ENCODE measurements around the gene C2orf78.
"Not testable (repeated sequence)": the region's sequence is repeated elsewhere in the genome, so short reads cannot be mapped to it uniquely, and the experiment has no call there.

C2orf78 gene, protein sequence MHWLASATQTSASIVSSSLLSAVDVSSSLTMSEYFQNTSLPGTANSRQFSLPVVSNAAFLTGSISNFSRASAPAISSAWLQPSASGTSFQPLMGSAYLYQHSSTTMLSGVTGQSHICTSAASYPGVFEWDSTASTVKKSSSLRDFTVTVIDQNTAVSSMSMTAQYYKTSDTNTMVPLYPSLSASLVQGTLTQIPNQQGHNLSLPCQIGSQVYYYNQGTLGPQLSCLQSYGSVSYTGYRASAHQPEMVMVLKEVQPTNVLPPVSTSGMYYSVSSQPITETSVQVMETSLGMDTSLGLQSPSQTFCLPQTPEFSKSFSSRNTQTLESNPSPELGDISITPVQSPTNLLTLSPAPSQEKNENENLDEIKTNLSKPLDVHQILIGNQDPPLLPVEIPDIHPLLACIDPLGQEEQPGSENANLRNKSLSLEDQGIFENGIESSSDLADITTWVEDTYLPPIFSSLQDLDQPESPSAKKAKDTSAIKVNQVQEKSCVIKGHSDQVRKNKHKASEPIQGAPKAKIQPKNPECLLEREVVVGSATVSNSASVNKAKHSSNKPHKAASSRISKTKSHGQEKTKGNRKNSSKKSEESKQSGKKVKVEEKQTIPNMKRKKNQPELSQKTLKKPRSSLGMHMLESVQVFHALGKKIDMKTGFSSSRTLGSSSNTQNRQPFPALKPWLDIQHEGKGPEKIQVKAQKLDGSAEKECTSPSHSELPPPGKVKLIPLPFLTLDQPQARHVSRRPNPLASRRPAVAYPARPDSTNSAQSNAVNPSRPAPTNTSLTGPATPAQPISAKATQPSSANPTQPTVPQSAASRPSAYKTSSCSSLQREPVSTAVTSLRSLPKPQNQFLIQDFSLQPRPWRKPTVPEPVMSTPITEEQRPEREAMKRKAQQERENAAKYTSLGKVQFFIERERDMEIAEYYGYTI

DNA sequence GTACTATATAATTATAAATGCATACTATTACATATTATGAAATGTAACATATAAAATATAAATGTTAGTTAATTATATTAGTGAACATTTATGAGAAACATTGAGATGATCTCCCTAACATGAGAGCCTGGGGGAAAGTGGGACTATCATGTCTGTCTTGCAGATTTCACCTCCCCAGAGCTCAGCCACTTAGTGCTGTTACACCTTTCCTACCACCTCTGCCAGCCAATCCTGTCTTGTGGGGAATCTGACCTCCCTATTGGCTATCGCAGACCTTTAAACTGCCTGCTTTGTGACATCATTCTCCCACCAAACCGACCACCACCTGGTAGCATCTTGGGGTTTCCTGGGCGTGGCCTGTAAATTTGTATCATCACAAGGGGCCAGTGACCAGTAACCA, at the start of gene C2orf78:
Gene C2orf78 (plus strand): TSS at position 301 of the 400 bp plus-strand sequence. CDS start 127 bp downstream, outside the sequence.
- in situ Hi-C loops (cut with HindIII; ENCODE audit: low pct_unique_long_range_greater_than_20kb, low sequenced_read_pairs); DNase-seq (ENCODE audit: low read depth in 1 of 2, low spot score in 1 of 2): not testable (repeated sequence)

DNA sequence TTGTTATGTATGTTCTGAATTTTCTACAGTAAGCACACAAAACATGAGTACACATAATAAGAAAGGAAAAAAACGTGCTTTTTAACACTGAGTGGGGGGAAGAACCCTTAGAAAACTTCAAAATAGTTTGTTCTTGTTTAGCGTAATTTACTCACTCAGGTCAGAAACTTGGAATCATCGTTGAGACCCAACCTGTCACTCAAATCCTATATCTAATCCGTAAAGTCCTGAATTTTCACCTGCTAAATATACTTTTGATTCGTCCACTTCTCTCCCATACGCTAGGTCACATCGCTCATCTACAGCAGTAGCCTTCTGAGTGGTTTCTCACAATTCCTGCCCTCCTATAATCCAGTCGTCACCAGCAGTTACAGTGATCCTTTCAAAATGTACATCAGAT, 47.6 kb upstream of the C2orf78 start:
- DNase-seq (ENCODE audit: low read depth in 1 of 2, low spot score in 1 of 2) = no peak
- in situ Hi-C loops (cut with HindIII; ENCODE audit: low pct_unique_long_range_greater_than_20kb, low sequenced_read_pairs) = no loop called here
- TF ChIP-seq JUND (IDR thresholded peaks at IDR 0.05; ENCODE audit: low read depth) = no peak

DNA sequence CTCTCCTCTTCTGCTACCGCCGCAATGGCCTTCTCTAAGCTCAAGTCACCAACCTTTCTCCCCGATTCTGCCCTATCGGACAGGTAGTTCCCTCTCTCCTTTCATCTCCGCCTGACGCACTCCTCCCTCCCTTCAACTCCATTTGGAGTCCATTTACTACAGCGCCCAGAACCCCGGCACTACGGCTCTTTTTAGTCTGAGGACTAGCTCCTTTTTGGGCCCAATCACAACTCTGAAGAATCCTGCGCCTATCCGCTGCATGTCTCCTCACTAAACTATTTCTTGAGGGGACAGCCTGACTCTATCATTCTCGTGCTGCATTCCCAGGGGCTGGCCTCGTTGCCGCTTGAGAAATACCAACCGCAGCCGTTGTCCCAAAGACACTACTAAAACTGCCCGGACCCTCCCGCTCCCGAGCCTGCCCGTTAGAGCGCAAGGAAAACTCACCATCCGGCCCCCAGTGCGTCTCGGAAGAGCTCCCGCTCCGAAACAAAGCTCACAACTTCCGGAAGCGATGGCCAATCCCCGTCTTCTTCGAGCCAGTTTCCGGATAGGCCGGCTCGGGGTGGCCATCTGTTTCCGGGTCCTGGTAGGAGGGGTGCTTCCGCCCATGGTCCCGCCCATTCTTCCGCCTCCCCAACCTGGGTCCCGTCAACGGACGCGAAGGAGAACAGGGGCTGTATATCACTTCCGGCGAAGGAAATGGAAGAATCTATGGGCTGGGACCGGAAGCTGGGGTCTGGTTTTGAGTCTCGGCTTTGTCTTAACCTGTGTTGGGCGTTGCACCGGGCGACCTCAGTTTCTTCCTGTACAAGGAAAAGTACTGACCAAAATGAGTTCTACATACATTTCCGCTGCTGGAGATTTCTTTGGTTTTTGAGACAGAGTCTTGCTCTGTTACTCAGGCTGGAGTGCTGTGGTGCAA, 46.9 kb upstream of the C2orf78 start, which contains the start of gene TPRKB:
Gene TPRKB (minus strand): TSS at position 491 of the 925 bp plus-strand sequence. CDS start 2,776 bp downstream, outside the sequence.
- DNase-seq (ENCODE audit: low read depth in 1 of 2, low spot score in 1 of 2) = peak; percentile 80 to 96
- in situ Hi-C loops (cut with HindIII; ENCODE audit: low pct_unique_long_range_greater_than_20kb, low sequenced_read_pairs) = no loop called here
- TF ChIP-seq JUND (IDR thresholded peaks at IDR 0.05; ENCODE audit: low read depth) = no peak

DNA sequence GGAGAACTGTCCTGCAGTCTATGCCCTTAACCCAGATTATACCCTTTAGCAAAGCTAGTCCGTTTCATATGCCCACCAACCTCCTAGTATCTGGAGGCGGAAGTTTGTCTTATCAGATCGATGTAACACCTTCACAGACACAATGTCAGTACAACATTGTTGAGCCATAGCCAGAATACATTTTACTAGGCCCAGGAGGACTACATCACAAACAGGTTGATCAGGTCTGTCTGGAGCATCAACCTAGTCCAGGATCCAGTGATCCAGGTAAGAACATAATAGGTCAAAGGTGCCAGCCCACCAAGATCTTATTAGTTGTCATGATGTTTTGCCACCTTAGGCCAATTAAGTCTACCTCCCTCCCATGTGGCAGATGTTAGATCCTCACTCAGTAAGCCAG, 44.9 kb upstream of the C2orf78 start:
- in situ Hi-C loops (cut with HindIII; ENCODE audit: low pct_unique_long_range_greater_than_20kb, low sequenced_read_pairs) = no loop called here
- no peak for TF ChIP-seq JUND (IDR thresholded peaks at IDR 0.05; ENCODE audit: low read depth)
- DNase-seq (ENCODE audit: low read depth in 1 of 2, low spot score in 1 of 2) = peak in 1 of 2 experiments; percentile 51

DNA sequence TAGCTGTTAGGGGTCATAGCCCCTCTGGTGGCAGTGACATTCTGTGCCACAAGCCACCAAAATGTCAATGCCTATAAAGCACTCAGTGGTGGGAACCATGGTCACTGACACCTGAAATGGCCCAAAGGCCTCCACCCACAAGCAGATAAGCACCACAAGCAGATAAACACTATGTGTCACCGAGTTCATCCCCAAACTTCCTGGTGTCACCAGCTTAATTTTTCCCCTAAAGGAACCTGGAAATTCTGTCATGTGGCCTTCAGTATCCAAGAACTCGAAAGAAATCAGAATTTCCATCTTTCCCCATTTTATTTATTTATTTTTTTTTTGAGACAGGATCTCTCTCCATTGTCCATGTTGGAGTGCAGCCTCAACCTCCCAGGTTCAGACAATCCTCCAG, 43.2 kb upstream of the C2orf78 start:
- no peak for TF ChIP-seq JUND (IDR thresholded peaks at IDR 0.05; ENCODE audit: low read depth)
- in situ Hi-C loops (cut with HindIII; ENCODE audit: low pct_unique_long_range_greater_than_20kb, low sequenced_read_pairs) = no loop called here
- no peak for DNase-seq (ENCODE audit: low read depth in 1 of 2, low spot score in 1 of 2)

DNA sequence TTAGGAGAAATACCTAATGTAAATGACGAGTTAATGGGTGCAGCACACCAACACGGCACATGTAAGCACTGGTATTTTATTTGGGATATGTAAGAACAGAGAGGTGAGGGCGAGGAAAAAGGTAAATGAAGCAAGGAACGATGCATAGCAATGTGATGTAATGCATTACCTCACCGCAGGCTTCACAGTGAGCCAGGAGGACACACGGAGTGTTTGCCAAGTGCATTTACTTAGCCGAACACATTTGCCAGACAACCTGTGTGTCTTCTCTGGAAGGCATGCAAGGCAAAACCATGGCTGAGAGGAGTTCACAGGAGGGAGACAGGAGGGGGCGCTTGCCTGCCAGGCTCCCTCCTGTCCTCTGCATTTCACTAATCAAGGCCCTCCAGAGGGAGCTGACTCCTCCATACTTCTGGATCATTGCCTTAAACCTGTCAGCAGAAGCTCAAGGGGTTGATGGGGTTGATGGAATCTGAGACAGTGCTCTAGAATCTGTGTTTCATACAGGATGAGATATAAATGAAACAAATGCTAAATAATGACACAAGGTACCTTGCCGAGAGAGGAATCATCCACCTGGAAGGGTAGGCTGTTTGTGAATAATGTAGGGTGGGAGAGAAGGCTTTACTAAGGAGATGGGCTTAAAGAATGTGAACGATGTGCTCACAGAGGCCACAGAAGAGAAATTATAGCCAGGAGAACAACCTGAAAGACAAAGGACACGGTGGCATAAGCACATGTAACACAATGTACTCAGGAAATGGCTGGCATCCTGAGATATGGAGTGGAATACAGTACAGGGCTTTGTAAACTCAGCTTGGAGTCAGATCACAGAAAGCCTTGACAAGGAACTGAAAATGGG, 37.7 kb upstream of the C2orf78 start:
- in situ Hi-C loops (cut with HindIII; ENCODE audit: low pct_unique_long_range_greater_than_20kb, low sequenced_read_pairs) = no loop called here

DNA sequence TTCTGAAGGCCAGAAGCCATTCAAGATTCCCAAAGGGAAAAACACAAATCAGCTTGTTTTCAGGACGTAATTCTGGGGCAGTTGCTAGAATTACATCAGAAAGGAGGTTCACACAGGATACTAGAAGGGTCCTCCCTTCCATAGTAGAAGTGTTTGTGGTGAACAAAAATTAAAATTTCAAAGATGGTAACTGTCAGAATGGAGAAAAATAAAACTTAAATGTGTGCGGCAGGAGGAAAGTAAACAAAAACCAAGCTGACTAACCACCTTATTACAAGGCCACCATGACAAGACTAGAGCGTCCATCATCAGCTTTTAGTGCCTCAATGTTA, 37.1 kb upstream of the C2orf78 start:
- in situ Hi-C loops (cut with HindIII; ENCODE audit: low pct_unique_long_range_greater_than_20kb, low sequenced_read_pairs) = no loop called here
- TF ChIP-seq JUND (IDR thresholded peaks at IDR 0.05; ENCODE audit: low read depth) = no peak
- no peak for DNase-seq (ENCODE audit: low read depth in 1 of 2, low spot score in 1 of 2)

More for the DNA sequence above, 37.7 kb upstream of the C2orf78 start:
- no peak for DNase-seq (ENCODE audit: low read depth in 1 of 2, low spot score in 1 of 2)
- no peak for TF ChIP-seq JUND (IDR thresholded peaks at IDR 0.05; ENCODE audit: low read depth)

DNA sequence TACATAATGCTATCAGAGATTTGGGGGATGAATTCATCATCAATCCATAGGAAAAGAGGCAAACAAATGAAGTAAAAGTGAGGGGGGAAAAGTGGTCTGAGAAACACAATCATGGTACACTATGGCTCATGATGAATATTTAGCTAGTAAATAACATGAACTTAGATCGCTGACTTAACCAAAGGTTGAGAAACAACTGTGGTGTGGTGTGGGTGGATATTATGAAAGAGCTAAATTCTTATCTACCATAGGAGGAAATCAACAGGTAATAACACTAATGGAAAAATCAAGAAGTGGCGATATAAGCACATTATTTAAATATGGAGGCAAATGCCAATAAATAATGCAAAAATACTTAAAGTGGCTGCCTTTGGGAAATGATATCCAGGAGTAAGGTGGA, 34.7 kb upstream of the C2orf78 start:
- in situ Hi-C loops (cut with HindIII; ENCODE audit: low pct_unique_long_range_greater_than_20kb, low sequenced_read_pairs) = no loop called here
- no peak for TF ChIP-seq JUND (IDR thresholded peaks at IDR 0.05; ENCODE audit: low read depth)
- no peak for DNase-seq (ENCODE audit: low read depth in 1 of 2, low spot score in 1 of 2)

DNA sequence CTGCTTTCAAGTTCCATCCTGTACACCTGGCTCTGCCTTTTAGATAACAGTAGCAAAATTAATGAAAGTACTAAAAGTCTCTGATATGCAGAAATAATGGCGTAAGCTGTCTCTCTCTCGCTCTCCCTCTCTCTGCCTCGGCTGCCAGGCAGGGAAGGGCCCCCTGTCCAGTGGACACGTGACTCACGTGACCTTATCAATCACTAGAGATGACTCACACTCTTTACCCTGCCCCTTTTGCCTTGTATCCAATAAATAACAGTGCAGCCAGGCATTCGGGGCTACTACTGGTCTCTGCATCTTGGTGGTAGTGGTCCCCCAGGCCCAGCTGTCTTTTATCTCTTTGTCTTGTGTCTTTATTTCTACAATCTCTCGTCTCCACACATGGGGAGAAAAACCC, 29.7 kb upstream of the C2orf78 start:
- in situ Hi-C loops (cut with HindIII; ENCODE audit: low pct_unique_long_range_greater_than_20kb, low sequenced_read_pairs); DNase-seq (ENCODE audit: low read depth in 1 of 2, low spot score in 1 of 2): not testable (repeated sequence)

DNA sequence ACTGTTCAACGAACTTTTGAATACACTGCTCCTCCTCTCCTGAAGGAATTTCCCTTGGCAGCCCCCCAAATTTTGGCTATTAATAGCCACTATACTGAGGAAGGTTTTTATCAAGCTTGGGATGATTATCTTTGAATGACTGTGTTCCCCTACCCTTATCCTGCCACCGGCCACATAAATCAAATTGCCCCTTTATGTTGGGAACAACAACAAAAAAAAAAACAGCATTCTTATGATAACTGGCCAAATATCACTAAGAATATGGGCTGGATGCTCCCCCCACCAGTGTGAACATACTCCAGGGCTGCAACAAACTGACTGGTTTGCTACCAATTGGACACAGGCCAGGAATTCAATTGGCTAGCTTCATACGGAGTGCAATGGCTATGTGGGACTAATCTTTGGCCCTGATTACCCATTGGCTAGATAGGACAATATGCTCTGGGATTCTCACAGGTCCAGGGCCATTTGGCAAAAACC, 24.7 kb upstream of the C2orf78 start:
- DNase-seq (ENCODE audit: low read depth in 1 of 2, low spot score in 1 of 2) = no peak
- no peak for TF ChIP-seq JUND (IDR thresholded peaks at IDR 0.05; ENCODE audit: low read depth)
- in situ Hi-C loops (cut with HindIII; ENCODE audit: low pct_unique_long_range_greater_than_20kb, low sequenced_read_pairs) = no loop called here

DNA sequence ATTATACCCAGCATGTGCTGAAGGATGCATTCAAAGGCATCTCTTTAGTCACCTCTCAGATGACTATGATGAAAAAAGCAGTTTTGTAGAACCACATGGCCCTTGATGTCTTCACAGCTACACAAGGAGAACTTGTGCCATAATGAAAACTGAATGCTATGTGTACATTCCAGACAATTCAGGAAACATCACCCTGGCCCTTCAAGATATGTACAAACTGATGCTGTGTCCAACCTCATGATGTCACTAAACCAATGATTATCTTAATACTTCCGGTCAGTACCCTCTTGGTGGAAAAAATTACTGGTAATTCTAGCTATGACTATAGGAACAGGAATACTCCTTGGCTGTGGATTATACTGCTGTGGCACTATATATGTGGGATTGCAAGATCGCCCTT, 24.1 kb upstream of the C2orf78 start:
- no peak for TF ChIP-seq JUND (IDR thresholded peaks at IDR 0.05; ENCODE audit: low read depth)
- no peak for DNase-seq (ENCODE audit: low read depth in 1 of 2, low spot score in 1 of 2)
- in situ Hi-C loops (cut with HindIII; ENCODE audit: low pct_unique_long_range_greater_than_20kb, low sequenced_read_pairs) = no loop called here
